NCI-H2029 treated with DMSO at 0.1 percent for 48 hours (cell line): Measurements from ENCODE around the gene BDKRB2.

Source experiments
- DNase-seq: peaks from one replicate; lab custom pipeline; 2025; lab: John Stamatoyannopoulos, UW

Gene BDKRB2

GRCh38 chr14:96272777-96273473, 68.3 kb downstream of the BDKRB2 start:
- no peak for DNase-seq

GRCh38 chr14:96273629-96274028, 69.0 kb downstream of the BDKRB2 start:
- DNase-seq: no peak

- DNase-seq: no peak
Measured at GRCh38 chr14:96274122-96274521, 69.5 kb downstream of the BDKRB2 start.

- no peak for DNase-seq
Measured at GRCh38 chr14:96274543-96274942, 69.9 kb downstream of the BDKRB2 start.

- DNase-seq: peak; percentile 8
Measured at GRCh38 chr14:96275177-96276112, 70.8 kb downstream of the BDKRB2 start.

- no peak for DNase-seq
Measured at GRCh38 chr14:96277890-96278289, 73.3 kb downstream of the BDKRB2 start.

GRCh38 chr14:96279564-96279963, 74.9 kb downstream of the BDKRB2 start:
- no peak for DNase-seq

- DNase-seq: no peak
Measured at GRCh38 chr14:96280104-96280503, 75.5 kb downstream of the BDKRB2 start.

GRCh38 chr14:96281486-96281885, 76.8 kb downstream of the BDKRB2 start:
- DNase-seq: no peak

- no peak for DNase-seq
Measured at GRCh38 chr14:96284008-96284407, 79.4 kb downstream of the BDKRB2 start.

- DNase-seq: no peak
Measured at GRCh38 chr14:96284430-96284829, 79.8 kb downstream of the BDKRB2 start.

GRCh38 chr14:96285667-96286066, 81.0 kb downstream of the BDKRB2 start:
- no peak for DNase-seq

- no peak for DNase-seq
Measured at GRCh38 chr14:96286251-96286650, 81.6 kb downstream of the BDKRB2 start.

- no peak for DNase-seq
Measured at GRCh38 chr14:96287856-96288255, 83.2 kb downstream of the BDKRB2 start.
